Measurements from ENCODE around the gene CCDC146.
"Not testable (repeated sequence)": the region's sequence is repeated elsewhere in the genome, so short reads cannot be mapped to it uniquely, and the experiment has no call there.

Gene CCDC146

GRCh38 chr7:77138668-77139067 lies 16.3 kb downstream of the CCDC146 start:
- DNase-seq (ENCODE audit: low read depth in 2 of 2, low spot score in 1 of 2): not testable (repeated sequence)

GRCh38 chr7:77140291-77140690 lies 17.9 kb downstream of the CCDC146 start:
- not testable (repeated sequence) for DNase-seq (ENCODE audit: low read depth in 2 of 2, low spot score in 1 of 2)

GRCh38 chr7:77152232-77152631 lies 29.8 kb downstream of the CCDC146 start:
- not testable (repeated sequence) for DNase-seq (ENCODE audit: low read depth in 2 of 2, low spot score in 1 of 2)

GRCh38 chr7:77154917-77155464 lies 32.6 kb downstream of the CCDC146 start:
- DNase-seq (ENCODE audit: low read depth in 2 of 2, low spot score in 1 of 2): not testable (repeated sequence)

GRCh38 chr7:77155601-77156377 lies 33.4 kb downstream of the CCDC146 start:
- DNase-seq (ENCODE audit: low read depth in 2 of 2, low spot score in 1 of 2): not testable (repeated sequence)

- DNase-seq (ENCODE audit: low read depth in 2 of 2, low spot score in 1 of 2): not testable (repeated sequence)
Measured at GRCh38 chr7:77157034-77157433, 34.6 kb downstream of the CCDC146 start.

- no peak for DNase-seq (ENCODE audit: low read depth in 2 of 2, low spot score in 1 of 2)
Measured at GRCh38 chr7:77157446-77157845, 35.0 kb downstream of the CCDC146 start.

GRCh38 chr7:77171073-77171472 lies 48.7 kb downstream of the CCDC146 start:
- not testable (repeated sequence) for DNase-seq (ENCODE audit: low read depth in 2 of 2, low spot score in 1 of 2)

GRCh38 chr7:77172437-77173172 lies 50.2 kb downstream of the CCDC146 start:
- not testable (repeated sequence) for DNase-seq (ENCODE audit: low read depth in 2 of 2, low spot score in 1 of 2)

- not testable (repeated sequence) for DNase-seq (ENCODE audit: low read depth in 2 of 2, low spot score in 1 of 2)
Measured at GRCh38 chr7:77174418-77174817, 52.0 kb downstream of the CCDC146 start.

GRCh38 chr7:77175274-77175800 lies 52.9 kb downstream of the CCDC146 start:
- not testable (repeated sequence) for DNase-seq (ENCODE audit: low read depth in 2 of 2, low spot score in 1 of 2)

GRCh38 chr7:77177321-77177904 lies 55.0 kb downstream of the CCDC146 start:
- DNase-seq (ENCODE audit: low read depth in 2 of 2, low spot score in 1 of 2): not testable (repeated sequence)

GRCh38 chr7:77178024-77178423 lies 55.6 kb downstream of the CCDC146 start:
- DNase-seq (ENCODE audit: low read depth in 2 of 2, low spot score in 1 of 2): not testable (repeated sequence)

- no peak for DNase-seq (ENCODE audit: low read depth in 2 of 2, low spot score in 1 of 2)
Measured at GRCh38 chr7:77181015-77181595, 58.7 kb downstream of the CCDC146 start.

- DNase-seq (ENCODE audit: low read depth in 2 of 2, low spot score in 1 of 2): no peak
Measured at GRCh38 chr7:77181734-77182133, 59.3 kb downstream of the CCDC146 start.

- no peak for DNase-seq (ENCODE audit: low read depth in 2 of 2, low spot score in 1 of 2)
Measured at GRCh38 chr7:77182261-77182660, 59.8 kb downstream of the CCDC146 start.

GRCh38 chr7:77184463-77184862 lies 62.0 kb downstream of the CCDC146 start:
- DNase-seq (ENCODE audit: low read depth in 2 of 2, low spot score in 1 of 2): no peak

GRCh38 chr7:77184990-77185389 lies 62.6 kb downstream of the CCDC146 start:
- DNase-seq (ENCODE audit: low read depth in 2 of 2, low spot score in 1 of 2): no peak

- no peak for DNase-seq (ENCODE audit: low read depth in 2 of 2, low spot score in 1 of 2)
Measured at GRCh38 chr7:77185866-77186265, 63.5 kb downstream of the CCDC146 start.

GRCh38 chr7:77188731-77189437 lies 66.5 kb downstream of the CCDC146 start:
- no peak for DNase-seq (ENCODE audit: low read depth in 2 of 2, low spot score in 1 of 2)
